PC-9 (cell line): Measurements from ENCODE around the gene ZNF597.
"Not testable (repeated sequence)": the region's sequence is repeated elsewhere in the genome, so short reads cannot be mapped to it uniquely, and the experiment has no call there.

ENCODE experiments used
- CTCF ChIP-seq: fragments of 200-600 bp; sonication (generic); conservative IDR thresholded peaks from 2 replicates; pipeline ENCODE4 v1.6.1; 2017; ENCODE audit warnings: mixed run types, antibody characterized with exemption, mild to moderate bottlenecking, moderate library complexity
- EZH2 ChIP-seq: fragments of 200-600 bp; sonication (generic); IDR thresholded peaks from 2 replicates; pipeline ENCODE4 v1.8.0; 2017; ENCODE audit warnings: antibody characterized with exemption, low read depth

GRCh38 chr16:3474870-3475269 is 31.6 kb upstream of the ZNF597 start:
- not testable (repeated sequence) for TF ChIP-seq EZH2, CTCF
